Measurements from ENCODE around the gene MPPE1. TPM values are rescaled to one million over a fixed set of nuclear protein-coding genes. Genes with fewer than 3 reads are reported as not detected.

The MPPE1 gene
- total and polyA plus RNA-seq, 9 of the 15 experiments (the other 6 are each of a cell fraction or from before 2014, with no cell fraction given): 10.7 to 19.5 (median 13.3) TPM

DNA sequence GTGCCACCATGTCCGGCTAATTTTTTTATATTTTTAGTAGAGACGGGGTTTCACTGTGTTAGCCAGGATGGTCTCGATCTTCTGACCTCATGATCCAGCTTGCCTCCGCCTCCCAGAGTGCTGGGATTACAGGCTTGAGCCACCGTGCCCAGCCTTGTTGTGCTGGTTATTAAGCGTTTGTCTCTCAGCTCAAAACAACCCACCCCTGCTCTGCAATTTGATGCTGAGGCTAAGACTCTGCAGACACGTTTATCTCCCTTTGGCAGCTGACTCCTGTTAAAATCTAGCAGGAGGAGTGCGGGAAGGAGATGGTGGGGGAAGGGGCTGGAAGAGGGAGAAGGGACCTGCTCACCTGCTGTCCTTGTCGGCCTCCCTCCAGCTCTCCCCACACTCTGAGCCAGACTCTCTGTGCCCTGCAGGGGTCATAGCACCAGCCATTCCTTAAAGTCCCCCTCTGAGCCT, 43.3 kb upstream of the MPPE1 start (continued):
- TF ChIP-seq, protein P1, sequence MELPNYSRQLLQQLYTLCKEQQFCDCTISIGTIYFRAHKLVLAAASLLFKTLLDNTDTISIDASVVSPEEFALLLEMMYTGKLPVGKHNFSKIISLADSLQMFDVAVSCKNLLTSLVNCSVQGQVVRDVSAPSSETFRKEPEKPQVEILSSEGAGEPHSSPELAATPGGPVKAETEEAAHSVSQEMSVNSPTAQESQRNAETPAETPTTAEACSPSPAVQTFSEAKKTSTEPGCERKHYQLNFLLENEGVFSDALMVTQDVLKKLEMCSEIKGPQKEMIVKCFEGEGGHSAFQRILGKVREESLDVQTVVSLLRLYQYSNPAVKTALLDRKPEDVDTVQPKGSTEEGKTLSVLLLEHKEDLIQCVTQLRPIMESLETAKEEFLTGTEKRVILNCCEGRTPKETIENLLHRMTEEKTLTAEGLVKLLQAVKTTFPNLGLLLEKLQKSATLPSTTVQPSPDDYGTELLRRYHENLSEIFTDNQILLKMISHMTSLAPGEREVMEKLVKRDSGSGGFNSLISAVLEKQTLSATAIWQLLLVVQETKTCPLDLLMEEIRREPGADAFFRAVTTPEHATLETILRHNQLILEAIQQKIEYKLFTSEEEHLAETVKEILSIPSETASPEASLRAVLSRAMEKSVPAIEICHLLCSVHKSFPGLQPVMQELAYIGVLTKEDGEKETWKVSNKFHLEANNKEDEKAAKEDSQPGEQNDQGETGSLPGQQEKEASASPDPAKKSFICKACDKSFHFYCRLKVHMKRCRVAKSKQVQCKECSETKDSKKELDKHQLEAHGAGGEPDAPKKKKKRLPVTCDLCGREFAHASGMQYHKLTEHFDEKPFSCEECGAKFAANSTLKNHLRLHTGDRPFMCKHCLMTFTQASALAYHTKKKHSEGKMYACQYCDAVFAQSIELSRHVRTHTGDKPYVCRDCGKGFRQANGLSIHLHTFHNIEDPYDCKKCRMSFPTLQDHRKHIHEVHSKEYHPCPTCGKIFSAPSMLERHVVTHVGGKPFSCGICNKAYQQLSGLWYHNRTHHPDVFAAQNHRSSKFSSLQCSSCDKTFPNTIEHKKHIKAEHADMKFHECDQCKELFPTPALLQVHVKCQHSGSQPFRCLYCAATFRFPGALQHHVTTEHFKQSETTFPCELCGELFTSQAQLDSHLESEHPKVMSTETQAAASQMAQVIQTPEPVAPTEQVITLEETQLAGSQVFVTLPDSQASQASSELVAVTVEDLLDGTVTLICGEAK (IDR thresholded peaks at IDR 0.05): no peak
- TF ChIP-seq, protein P1 (CRISPR knock-in tag; IDR thresholded peaks at IDR 0.05): no peak
- TF ChIP-seq ZNF384 (IDR thresholded peaks at IDR 0.05; ENCODE audit: low read depth, low read length) (no peak), U2AF1 (optimal IDR thresholded peaks at IDR 0.05; ENCODE audit: low read depth, low read length) (no peak), NFXL1 (CRISPR knock-in tag; IDR thresholded peaks at IDR 0.05) (no peak), JUNB (CRISPR knock-in tag; conservative IDR thresholded peaks at IDR 0.05) (no peak), CAMTA2 (CRISPR knock-in tag; conservative IDR thresholded peaks at IDR 0.05) (no peak), RBM34 (IDR thresholded peaks at IDR 0.05; ENCODE audit: borderline replicate concordance, insufficient read depth, low read length) (no peak), ATF7 (IDR thresholded peaks at IDR 0.05) (0 out of 2 replicates have a peak, but pooled peaks have one; percentile 48), FOSL1 (tag; conservative IDR thresholded peaks at IDR 0.05) (no peak), ERF (CRISPR knock-in tag; IDR thresholded peaks at IDR 0.05) (no peak), ZBTB7A (IDR thresholded peaks at IDR 0.05; ENCODE audit: borderline replicate concordance, control insufficient read depth, low read depth, low read length) (no peak; the same call in 1 of the 2 replicates), SP1 (CRISPR knock-in tag; IDR thresholded peaks at IDR 0.05) (no peak)
- TF ChIP-seq, protein P2, sequence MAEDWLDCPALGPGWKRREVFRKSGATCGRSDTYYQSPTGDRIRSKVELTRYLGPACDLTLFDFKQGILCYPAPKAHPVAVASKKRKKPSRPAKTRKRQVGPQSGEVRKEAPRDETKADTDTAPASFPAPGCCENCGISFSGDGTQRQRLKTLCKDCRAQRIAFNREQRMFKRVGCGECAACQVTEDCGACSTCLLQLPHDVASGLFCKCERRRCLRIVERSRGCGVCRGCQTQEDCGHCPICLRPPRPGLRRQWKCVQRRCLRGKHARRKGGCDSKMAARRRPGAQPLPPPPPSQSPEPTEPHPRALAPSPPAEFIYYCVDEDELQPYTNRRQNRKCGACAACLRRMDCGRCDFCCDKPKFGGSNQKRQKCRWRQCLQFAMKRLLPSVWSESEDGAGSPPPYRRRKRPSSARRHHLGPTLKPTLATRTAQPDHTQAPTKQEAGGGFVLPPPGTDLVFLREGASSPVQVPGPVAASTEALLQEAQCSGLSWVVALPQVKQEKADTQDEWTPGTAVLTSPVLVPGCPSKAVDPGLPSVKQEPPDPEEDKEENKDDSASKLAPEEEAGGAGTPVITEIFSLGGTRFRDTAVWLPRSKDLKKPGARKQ (CRISPR knock-in tag; IDR thresholded peaks at IDR 0.05): no peak
- TF ChIP-seq, protein P3, sequence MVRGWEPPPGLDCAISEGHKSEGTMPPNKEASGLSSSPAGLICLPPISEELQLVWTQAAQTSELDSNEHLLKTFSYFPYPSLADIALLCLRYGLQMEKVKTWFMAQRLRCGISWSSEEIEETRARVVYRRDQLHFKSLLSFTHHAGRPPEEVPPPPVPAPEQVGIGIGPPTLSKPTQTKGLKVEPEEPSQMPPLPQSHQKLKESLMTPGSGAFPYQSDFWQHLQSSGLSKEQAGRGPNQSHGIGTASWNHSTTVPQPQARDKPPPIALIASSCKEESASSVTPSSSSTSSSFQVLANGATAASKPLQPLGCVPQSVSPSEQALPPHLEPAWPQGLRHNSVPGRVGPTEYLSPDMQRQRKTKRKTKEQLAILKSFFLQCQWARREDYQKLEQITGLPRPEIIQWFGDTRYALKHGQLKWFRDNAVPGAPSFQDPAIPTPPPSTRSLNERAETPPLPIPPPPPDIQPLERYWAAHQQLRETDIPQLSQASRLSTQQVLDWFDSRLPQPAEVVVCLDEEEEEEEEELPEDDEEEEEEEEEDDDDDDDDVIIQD (CRISPR knock-in tag; IDR thresholded peaks at IDR 0.05): no peak
- TF ChIP-seq, protein P4, sequence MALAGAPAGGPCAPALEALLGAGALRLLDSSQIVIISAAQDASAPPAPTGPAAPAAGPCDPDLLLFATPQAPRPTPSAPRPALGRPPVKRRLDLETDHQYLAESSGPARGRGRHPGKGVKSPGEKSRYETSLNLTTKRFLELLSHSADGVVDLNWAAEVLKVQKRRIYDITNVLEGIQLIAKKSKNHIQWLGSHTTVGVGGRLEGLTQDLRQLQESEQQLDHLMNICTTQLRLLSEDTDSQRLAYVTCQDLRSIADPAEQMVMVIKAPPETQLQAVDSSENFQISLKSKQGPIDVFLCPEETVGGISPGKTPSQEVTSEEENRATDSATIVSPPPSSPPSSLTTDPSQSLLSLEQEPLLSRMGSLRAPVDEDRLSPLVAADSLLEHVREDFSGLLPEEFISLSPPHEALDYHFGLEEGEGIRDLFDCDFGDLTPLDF (CRISPR knock-in tag; IDR thresholded peaks at IDR 0.05): no peak
